ENCODE results near the gene DEFB124. TPM values are rescaled to one million over a fixed set of nuclear protein-coding genes. Genes with fewer than 3 reads are reported as not detected.
"Not testable (repeated sequence)": the region's sequence is repeated elsewhere in the genome, so short reads cannot be mapped to it uniquely, and the experiment has no call there.

Gene DEFB124
- total and polyA plus RNA-seq, 4 donors: 0.33 to 0.53 TPM; not detected in 2

DNA sequence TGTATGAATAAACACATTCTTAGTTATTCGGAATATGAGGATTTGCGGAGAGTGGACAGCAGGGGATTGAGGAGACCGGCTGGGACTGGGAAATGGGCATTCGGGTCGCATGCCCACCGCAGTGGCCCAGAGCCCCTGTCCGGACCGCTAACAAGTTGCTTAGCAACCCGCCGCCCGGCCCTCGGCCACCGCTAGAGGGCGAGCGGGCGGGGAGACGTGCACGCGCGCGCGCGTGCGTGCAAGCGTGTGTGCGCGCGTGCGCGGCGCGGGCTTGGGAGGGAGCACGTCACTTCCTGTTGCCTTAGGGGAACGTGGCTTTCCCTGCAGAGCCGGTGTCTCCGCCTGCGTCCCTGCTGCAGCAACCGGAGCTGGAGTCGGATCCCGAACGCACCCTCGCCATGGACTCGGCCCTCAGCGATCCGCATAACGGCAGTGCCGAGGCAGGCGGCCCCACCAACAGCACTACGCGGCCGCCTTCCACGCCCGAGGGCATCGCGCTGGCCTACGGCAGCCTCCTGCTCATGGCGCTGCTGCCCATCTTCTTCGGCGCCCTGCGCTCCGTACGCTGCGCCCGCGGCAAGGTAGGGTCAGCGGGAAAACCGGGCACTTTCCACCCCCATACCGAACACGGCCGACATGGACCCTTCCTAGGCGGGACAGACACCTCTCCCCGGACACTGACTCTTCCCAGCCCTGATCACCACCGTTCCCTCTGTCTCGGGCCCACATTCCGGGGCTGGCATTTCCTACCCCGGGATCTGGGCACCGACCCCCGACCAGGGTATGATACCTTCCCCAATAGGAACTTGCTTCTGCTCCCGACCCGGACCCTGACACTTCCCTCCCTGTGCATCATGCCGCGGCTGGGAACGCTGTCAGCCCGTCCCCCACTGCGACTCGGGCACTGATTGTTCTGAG is 39.5 kb upstream of the DEFB124 start, which contains the start of gene HM13:
TSS of gene HM13 (plus strand) at position 289 of the 918 bp plus-strand sequence. CDS start at position 399, 110 bp downstream.
- Histone ChIP-seq H3K27ac (ENCODE audit: low read depth, low read length) (peak within 1 kb of the TSS; percentile 67), H3K36me3 (ENCODE audit: control insufficient read depth, insufficient read depth, low read length) (peaks cover 14% of the 10 kb centered on the region), H3K4me3 (ENCODE audit: low read depth, low read length) (peak within 1 kb of the TSS; percentile 82), H3K9me3 (ENCODE audit: control insufficient read depth, insufficient read depth, low read length) (no peaks in the 10 kb centered on the region), H3K27me3 (ENCODE audit: control insufficient read depth, insufficient read depth, low read length) (no peaks in the 10 kb centered on the region), H3K4me1 (ENCODE audit: control insufficient read depth, insufficient read depth, low read length) (peaks cover 23% of the 10 kb centered on the region)
- under 1% methylated on average over 86 of the region's 86 CpGs for WGBS (ENCODE audit: insufficient coverage)
- DNase-seq (ENCODE audit: low read depth in 4 of 6, low spot score in 6 of 6): peak; percentile 84 to 97 (median 90)

DNA sequence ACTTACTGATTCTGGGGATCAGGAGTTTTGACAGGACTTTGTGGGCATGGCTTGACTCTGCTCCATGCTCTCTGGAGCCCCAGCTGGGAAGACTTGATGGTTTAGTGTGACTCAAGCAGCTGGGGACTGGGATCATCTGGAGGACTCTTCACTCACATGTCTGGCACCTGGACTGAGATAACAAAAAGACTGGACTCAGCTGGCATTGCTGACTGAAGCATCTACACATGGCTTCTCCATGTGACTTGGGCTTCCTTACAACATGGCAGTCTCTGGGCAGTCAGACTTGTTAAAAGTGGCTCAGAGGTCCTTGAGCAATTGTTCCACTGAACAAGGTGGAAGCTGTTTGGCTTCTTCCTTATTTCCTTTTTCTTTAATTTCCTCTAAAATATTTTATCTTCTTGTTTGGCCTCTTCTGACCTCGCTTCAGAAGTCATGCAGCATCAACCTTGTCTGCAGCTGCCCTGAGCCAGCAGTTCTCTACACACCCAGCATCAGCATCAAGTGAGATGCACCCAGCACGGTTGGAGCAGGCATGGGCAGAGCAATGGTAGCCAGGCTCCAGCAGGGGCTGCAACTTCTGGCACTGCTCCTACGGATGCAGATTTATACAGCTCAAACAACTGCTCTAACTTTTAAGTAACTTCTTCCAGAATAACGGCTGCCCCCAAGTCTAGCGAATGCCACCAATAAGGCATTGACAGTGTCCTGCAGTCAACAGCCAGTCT is 33.8 kb upstream of the DEFB124 start:
- Histone ChIP-seq H3K9me3 (ENCODE audit: control insufficient read depth, insufficient read depth, low read length) (no peaks in the 10 kb centered on the region), H3K27ac (ENCODE audit: low read depth, low read length) (no peak overlapping the region), H3K4me3 (ENCODE audit: low read depth, low read length) (no peak overlapping the region), H3K27me3 (ENCODE audit: control insufficient read depth, insufficient read depth, low read length) (no peaks in the 10 kb centered on the region), H3K4me1 (ENCODE audit: control insufficient read depth, insufficient read depth, low read length) (no peaks in the 10 kb centered on the region), H3K36me3 (ENCODE audit: control insufficient read depth, insufficient read depth, low read length) (no peaks in the 10 kb centered on the region)
- no peak for DNase-seq (ENCODE audit: low read depth in 4 of 6, low spot score in 6 of 6)
- 79% methylated on average over 5 of the region's 5 CpGs for WGBS (ENCODE audit: insufficient coverage)

DNA sequence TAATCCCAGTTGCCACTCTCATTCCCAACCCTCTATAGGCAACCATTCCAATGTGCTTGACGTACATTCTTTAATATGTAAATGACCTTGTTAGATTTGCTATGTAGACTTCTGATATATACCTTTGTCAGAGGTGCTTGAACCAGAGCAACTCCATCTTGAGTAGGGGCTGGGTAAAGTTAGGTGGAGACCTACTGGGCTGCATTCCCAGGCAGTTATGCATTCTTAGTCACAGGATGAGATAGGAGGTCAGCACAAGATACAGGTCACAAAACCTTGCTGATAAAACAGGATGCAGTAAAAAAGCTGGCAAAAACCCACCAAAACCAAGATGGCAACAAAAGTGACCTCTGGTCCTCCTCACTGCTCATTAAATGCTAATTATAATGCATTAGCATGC is 31.0 kb upstream of the DEFB124 start:
- Histone ChIP-seq H3K4me1 (ENCODE audit: control insufficient read depth, insufficient read depth, low read length) (no peaks in the 10 kb centered on the region), H3K4me3 (ENCODE audit: low read depth, low read length) (no peak overlapping the region), H3K27ac (ENCODE audit: low read depth, low read length) (no peak overlapping the region), H3K36me3 (ENCODE audit: control insufficient read depth, insufficient read depth, low read length) (no peaks in the 10 kb centered on the region), H3K9me3 (ENCODE audit: control insufficient read depth, insufficient read depth, low read length) (no peaks in the 10 kb centered on the region), H3K27me3 (ENCODE audit: control insufficient read depth, insufficient read depth, low read length) (no peaks in the 10 kb centered on the region)
- WGBS (ENCODE audit: insufficient coverage): no CpG with 5 or more reads among the region's 1 CpG
- no peak for DNase-seq (ENCODE audit: low read depth in 4 of 6, low spot score in 6 of 6)

DNA sequence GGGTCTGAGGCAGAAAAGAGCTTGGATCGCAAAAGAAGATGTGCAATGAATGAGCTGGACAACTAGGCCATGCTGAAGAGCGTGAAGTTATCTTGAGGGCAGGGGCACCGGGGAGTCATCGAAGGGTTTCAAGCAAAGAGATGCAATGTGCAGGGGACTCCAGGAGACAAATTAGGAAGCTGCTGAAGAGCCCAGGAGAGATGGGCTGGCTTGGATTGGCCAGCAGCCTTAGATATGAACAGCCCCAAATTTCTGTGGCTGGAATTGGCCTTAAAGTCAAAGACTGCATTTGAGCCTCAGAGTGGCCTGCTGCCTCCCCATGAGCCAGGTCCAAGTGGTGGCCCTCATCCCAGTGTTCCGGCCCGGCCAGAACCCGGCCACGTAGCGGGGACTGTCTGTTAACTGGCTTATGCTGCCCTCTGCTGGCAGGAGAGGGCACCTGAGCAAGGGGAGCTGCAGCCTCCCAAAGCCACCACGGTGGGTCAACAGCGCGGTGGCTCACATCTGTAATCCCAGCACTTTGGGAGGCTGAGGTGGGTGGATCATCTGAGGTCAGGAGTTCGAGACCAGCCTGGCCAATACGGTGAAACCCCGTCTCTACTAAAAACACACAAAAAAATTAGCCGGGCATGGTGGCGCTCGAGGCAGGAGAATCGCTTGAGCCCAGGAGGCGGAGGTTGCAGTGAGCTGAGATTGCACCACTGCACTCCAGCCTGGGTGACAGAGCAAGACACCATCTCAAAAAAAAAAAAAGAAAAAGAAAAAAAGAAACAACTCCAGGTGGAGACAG is 28.2 kb upstream of the DEFB124 start:
- not testable (repeated sequence) for H3K27ac ChIP-seq (ENCODE audit: low read depth, low read length); H3K4me1 ChIP-seq (ENCODE audit: control insufficient read depth, insufficient read depth, low read length); H3K4me3 ChIP-seq (ENCODE audit: low read depth, low read length); H3K27me3 ChIP-seq (ENCODE audit: control insufficient read depth, insufficient read depth, low read length); H3K9me3 ChIP-seq (ENCODE audit: control insufficient read depth, insufficient read depth, low read length); H3K36me3 ChIP-seq (ENCODE audit: control insufficient read depth, insufficient read depth, low read length)
- peak in 3 of 6 donors; percentile 33 to 83 (median 54) for DNase-seq (ENCODE audit: low read depth in 4 of 6, low spot score in 6 of 6)
- 45% methylated on average over 12 of the region's 20 CpGs for WGBS (ENCODE audit: insufficient coverage)

DNA sequence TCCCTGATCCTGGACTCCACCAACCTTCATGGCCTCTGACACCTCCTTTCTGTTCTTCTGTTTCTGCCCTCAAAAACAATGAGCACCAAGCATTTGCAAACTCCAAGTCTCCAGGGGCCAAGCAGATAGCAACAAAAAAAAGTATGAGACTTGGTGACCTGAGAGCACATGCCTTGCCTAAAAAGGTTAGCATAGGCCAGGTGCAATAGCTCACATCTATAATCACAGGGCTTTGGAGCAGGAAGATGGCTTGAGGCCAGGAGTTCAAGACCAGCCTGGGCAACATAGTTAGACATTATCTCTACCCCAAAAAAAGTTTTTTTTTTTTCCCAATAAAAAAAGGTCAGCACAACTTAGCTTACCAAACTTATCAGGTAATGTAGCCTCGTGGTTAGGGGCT is 25.6 kb upstream of the DEFB124 start:
- no peak overlapping the region for H3K27ac ChIP-seq (ENCODE audit: low read depth, low read length)
- peaks cover 4% of the 10 kb centered on the region for H3K4me1 ChIP-seq (ENCODE audit: control insufficient read depth, insufficient read depth, low read length)
- H3K9me3 ChIP-seq (ENCODE audit: control insufficient read depth, insufficient read depth, low read length): no peaks in the 10 kb centered on the region
- WGBS (ENCODE audit: insufficient coverage): 57% methylated on average over 1 of the region's 1 CpG
- peaks cover 5% of the 10 kb centered on the region for H3K27me3 ChIP-seq (ENCODE audit: control insufficient read depth, insufficient read depth, low read length)
- H3K4me3 ChIP-seq (ENCODE audit: low read depth, low read length): no peak overlapping the region
- no peaks in the 10 kb centered on the region for H3K36me3 ChIP-seq (ENCODE audit: control insufficient read depth, insufficient read depth, low read length)
- DNase-seq (ENCODE audit: low read depth in 4 of 6, low spot score in 6 of 6): no peak

DNA sequence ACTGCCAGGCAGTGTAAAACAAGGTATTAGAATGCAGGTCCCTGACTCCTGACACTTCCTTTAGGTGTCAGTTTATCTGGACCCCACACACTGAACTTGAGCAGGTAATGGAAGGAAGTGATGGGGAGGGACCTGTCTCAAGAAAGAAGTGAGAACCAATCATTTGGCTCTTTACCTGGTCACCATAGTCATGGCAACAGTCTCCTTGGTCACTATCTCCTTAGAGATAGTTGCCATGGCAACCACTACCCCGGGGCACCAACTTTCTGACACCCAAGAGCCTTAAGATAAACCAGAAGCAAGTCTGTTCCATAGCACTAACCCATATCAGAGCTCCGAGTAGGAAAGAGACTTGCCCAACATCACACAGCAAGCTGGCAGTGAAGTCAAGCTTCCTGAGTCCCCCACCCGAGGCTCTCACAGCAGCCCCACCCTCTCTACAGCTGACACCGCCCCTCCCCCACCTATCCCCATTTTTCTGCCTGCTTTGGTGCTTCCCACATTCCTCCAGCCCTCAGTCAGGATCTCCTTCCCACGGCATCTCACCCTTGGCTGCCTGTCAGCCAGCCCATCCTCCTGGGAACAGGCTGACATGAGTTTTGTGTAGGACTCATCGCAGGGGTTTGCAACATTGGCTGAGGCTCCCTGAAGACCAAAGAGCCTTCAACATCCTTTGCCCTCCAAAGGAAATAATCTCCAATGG is 23.1 kb upstream of the DEFB124 start:
- WGBS (ENCODE audit: insufficient coverage): 40% methylated on average over 6 of the region's 6 CpGs
- H3K36me3 ChIP-seq (ENCODE audit: control insufficient read depth, insufficient read depth, low read length): no peaks in the 10 kb centered on the region
- H3K4me3 ChIP-seq (ENCODE audit: low read depth, low read length): no peak overlapping the region
- H3K27me3 ChIP-seq (ENCODE audit: control insufficient read depth, insufficient read depth, low read length): peaks cover 5% of the 10 kb centered on the region
- H3K27ac ChIP-seq (ENCODE audit: low read depth, low read length): no peak overlapping the region
- peaks cover 4% of the 10 kb centered on the region for H3K4me1 ChIP-seq (ENCODE audit: control insufficient read depth, insufficient read depth, low read length)
- DNase-seq (ENCODE audit: low read depth in 4 of 6, low spot score in 6 of 6): no peak
- H3K9me3 ChIP-seq (ENCODE audit: control insufficient read depth, insufficient read depth, low read length): no peaks in the 10 kb centered on the region

DNA sequence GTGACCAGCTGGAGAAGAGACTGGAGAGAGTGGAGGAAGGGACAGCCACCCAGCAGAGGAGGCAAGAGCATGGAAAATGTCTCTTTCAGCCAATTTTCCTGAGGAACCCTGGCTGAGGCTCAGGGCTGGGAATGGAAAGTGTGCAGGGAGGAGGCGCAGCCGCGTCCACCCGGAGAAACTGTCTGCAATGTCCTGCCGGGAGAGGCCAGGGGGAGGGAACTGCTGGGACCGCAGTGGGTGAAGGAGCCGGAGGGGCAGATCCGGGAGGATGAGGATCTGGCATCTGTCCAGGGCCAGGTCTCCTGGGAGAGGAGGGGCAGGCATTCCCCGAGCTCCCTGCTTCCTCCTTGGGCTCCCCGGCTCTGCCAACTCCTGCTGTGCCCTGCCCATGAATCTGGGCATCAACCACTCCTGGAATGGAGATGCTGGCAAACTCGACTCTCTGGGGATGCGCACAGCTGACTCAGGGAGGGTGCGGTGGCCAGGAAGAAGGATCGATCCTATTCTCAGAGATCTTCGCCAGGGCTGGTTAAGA is 21.9 kb upstream of the DEFB124 start:
- no peaks in the 10 kb centered on the region for H3K9me3 ChIP-seq (ENCODE audit: control insufficient read depth, insufficient read depth, low read length)
- peak in 1 of 6 donors; percentile 24 for DNase-seq (ENCODE audit: low read depth in 4 of 6, low spot score in 6 of 6)
- peaks cover 5% of the 10 kb centered on the region for H3K27me3 ChIP-seq (ENCODE audit: control insufficient read depth, insufficient read depth, low read length)
- 58% methylated on average over 12 of the region's 15 CpGs for WGBS (ENCODE audit: insufficient coverage)
- peak overlapping the region; percentile 2 for H3K27ac ChIP-seq (ENCODE audit: low read depth, low read length)
- no peaks in the 10 kb centered on the region for H3K36me3 ChIP-seq (ENCODE audit: control insufficient read depth, insufficient read depth, low read length)
- peaks cover 4% of the 10 kb centered on the region for H3K4me1 ChIP-seq (ENCODE audit: control insufficient read depth, insufficient read depth, low read length)
- H3K4me3 ChIP-seq (ENCODE audit: low read depth, low read length): no peak overlapping the region

DNA sequence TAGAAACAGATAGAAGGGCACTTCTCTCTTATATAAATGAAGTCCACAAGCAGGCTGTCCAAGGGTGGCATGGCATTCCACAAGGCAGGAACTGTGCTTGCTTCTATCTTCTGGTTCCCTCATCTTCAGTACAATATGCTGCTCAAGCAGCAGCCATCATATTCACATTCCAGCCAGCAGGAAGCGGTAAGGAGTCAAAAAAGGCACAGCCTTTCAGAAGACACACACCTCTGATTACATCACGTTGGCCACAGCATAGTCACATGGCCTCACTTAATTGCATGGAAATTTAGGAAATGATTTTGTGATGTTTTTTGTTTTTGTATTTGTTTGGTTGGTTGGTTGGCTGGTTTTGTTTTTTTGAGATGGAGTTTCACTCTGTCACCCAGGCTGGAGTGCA is 19.2 kb upstream of the DEFB124 start:
- DNase-seq (ENCODE audit: low read depth in 4 of 6, low spot score in 6 of 6): no peak
- H3K4me3 ChIP-seq (ENCODE audit: low read depth, low read length): no peak overlapping the region
- H3K27ac ChIP-seq (ENCODE audit: low read depth, low read length): no peak overlapping the region
- peaks cover 5% of the 10 kb centered on the region for H3K27me3 ChIP-seq (ENCODE audit: control insufficient read depth, insufficient read depth, low read length)
- WGBS (ENCODE audit: insufficient coverage): 60% methylated on average over 1 of the region's 2 CpGs
- H3K36me3 ChIP-seq (ENCODE audit: control insufficient read depth, insufficient read depth, low read length): no peaks in the 10 kb centered on the region
- peaks cover 4% of the 10 kb centered on the region for H3K4me1 ChIP-seq (ENCODE audit: control insufficient read depth, insufficient read depth, low read length)
- no peaks in the 10 kb centered on the region for H3K9me3 ChIP-seq (ENCODE audit: control insufficient read depth, insufficient read depth, low read length)

DNA sequence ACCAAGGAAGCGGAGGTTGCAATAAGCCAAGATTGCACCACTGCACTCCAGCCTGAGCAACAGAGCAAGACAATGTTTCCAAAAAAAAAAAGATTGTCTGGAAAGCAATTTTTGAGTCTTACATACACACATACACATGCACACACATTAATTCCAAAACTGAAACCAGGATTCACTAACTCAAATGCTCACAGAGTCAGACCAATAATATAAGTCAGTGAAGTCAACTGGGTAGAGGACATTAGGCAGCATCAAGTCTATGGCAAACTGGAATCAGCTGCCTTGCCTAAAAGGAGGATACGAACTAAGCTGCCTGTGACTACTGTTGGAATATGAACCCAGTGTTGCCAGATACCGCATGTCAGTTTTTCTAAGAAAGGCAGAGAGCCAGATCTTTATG is 15.8 kb upstream of the DEFB124 start:
- 90% methylated on average over 3 of the region's 3 CpGs for WGBS (ENCODE audit: insufficient coverage)

More for the DNA sequence above, 15.8 kb upstream of the DEFB124 start:
- Histone ChIP-seq H3K9me3 (ENCODE audit: control insufficient read depth, insufficient read depth, low read length) (no peaks in the 10 kb centered on the region), H3K4me3 (ENCODE audit: low read depth, low read length) (no peak overlapping the region), H3K36me3 (ENCODE audit: control insufficient read depth, insufficient read depth, low read length) (no peaks in the 10 kb centered on the region), H3K4me1 (ENCODE audit: control insufficient read depth, insufficient read depth, low read length) (no peaks in the 10 kb centered on the region), H3K27me3 (ENCODE audit: control insufficient read depth, insufficient read depth, low read length) (no peaks in the 10 kb centered on the region), H3K27ac (ENCODE audit: low read depth, low read length) (no peak overlapping the region)
- no peak for DNase-seq (ENCODE audit: low read depth in 4 of 6, low spot score in 6 of 6)

Data from spinal cord (tissue), 10 donors.